NCI-H2029 treated with DMSO at 0.1 percent for 48 hours (cell line): ENCODE results near the gene SLC34A1.

Source experiments
- DNase-seq: peaks from one replicate; lab custom pipeline; 2025; lab: John Stamatoyannopoulos, UW

Gene SLC34A1

GRCh38 chr5:177388521-177389052, 4.4 kb downstream of the SLC34A1 start:
- no peak for DNase-seq

- no peak for DNase-seq
Observed at GRCh38 chr5:177389241-177390169, 5.3 kb downstream of the SLC34A1 start.

GRCh38 chr5:177390363-177391300, 6.4 kb downstream of the SLC34A1 start:
- peak; percentile 72 for DNase-seq

GRCh38 chr5:177392765-177393164, 8.5 kb downstream of the SLC34A1 start:
- DNase-seq, result no peak

- DNase-seq, result no peak
Observed at GRCh38 chr5:177393206-177393765, 9.1 kb downstream of the SLC34A1 start.

- no peak for DNase-seq
Observed at GRCh38 chr5:177393990-177394389, 9.8 kb downstream of the SLC34A1 start.

GRCh38 chr5:177396078-177396477, 11.8 kb downstream of the SLC34A1 start:
- no peak for DNase-seq

GRCh38 chr5:177396807-177397206, 12.6 kb downstream of the SLC34A1 start:
- no peak for DNase-seq

- no peak for DNase-seq
Observed at GRCh38 chr5:177397875-177398390, 13.7 kb downstream of the SLC34A1 start.

GRCh38 chr5:177399997-177400868, 16.0 kb downstream of the SLC34A1 start, which contains the start of gene PFN3:
Gene PFN3 (minus strand): TSS chr5:177400661. CDS start chr5:177400576, 85 bp downstream.
- no peak for DNase-seq

- peak; percentile 82 for DNase-seq
Observed at GRCh38 chr5:177402271-177403043, 18.2 kb downstream of the SLC34A1 start.

- DNase-seq, result no peak
Observed at GRCh38 chr5:177403102-177403791, 19.0 kb downstream of the SLC34A1 start.

GRCh38 chr5:177403792-177404640, 19.8 kb downstream of the SLC34A1 start:
- peak; percentile 27 for DNase-seq

- no peak for DNase-seq
Observed at GRCh38 chr5:177404641-177405179, 20.5 kb downstream of the SLC34A1 start.

- no peak for DNase-seq
Observed at GRCh38 chr5:177405312-177405711, 21.1 kb downstream of the SLC34A1 start.

GRCh38 chr5:177405805-177406204, 21.6 kb downstream of the SLC34A1 start:
- no peak for DNase-seq

GRCh38 chr5:177409043-177409801, 25.0 kb downstream of the SLC34A1 start, which contains the start of gene F12:
Gene F12 (minus strand): TSS chr5:177409564. CDS start chr5:177409527, 37 bp downstream.
- DNase-seq, result no peak
